CD4-positive, alpha-beta memory T cell (primary cell): ENCODE results near the gene RAB36. TPM values are rescaled to one million over a fixed set of nuclear protein-coding genes. Genes with fewer than 3 reads are reported as not detected.

Source experiments
- CTCF ChIA-PET: fragments of 350-600 bp; sonication (Branson Sonifier 250); formaldehyde crosslinking; loops from one replicate; lab custom pipeline; 2021; ENCODE audit warnings: inconsistent platforms; ENCODE audit not compliant: partially characterized antibody; lab: Charles Lee
- POLR2A ChIA-PET: fragments of 350-600 bp; sonication (Branson Sonifier 250); formaldehyde crosslinking; loops from one replicate; lab custom pipeline; 2021; ENCODE audit not compliant: partially characterized antibody; lab: Charles Lee
- DNase-seq, 5 donors: peaks; one replicate each; pipeline versions ENCODE4 v3.0.0 to v3.0.0-alpha.2; 2020 to 2022; ENCODE audit warnings: mixed read lengths in 1 of 5
- H3K27ac ChIP-seq: one replicate; pipeline ENCODE4 v1.7.0; 2013; ENCODE audit warnings: low read depth, low read length
- H3K27me3 ChIP-seq: 2 replicates; pipeline ENCODE4 v1.7.0; 2013; ENCODE audit warnings: mild to moderate bottlenecking, low read length, moderate library complexity; ENCODE audit not compliant: insufficient read depth
- H3K36me3 ChIP-seq: 2 replicates; pipeline ENCODE4 v1.7.0; 2013; ENCODE audit warnings: mild to moderate bottlenecking, low read length, moderate library complexity; ENCODE audit not compliant: insufficient read depth
- H3K4me1 ChIP-seq: 2 replicates; pipeline ENCODE4 v1.7.0; 2013; ENCODE audit warnings: mild to moderate bottlenecking, low read length, moderate library complexity; ENCODE audit not compliant: insufficient read depth
- H3K4me3 ChIP-seq, 2 donors: one replicate each; pipeline ENCODE4 v1.7.0; 2013; ENCODE audit warnings: low read length in 2 of 2, mild to moderate bottlenecking in 1 of 2
- H3K9me3 ChIP-seq, 2 donors: one replicate each; pipeline ENCODE4 v1.7.0; 2013; ENCODE audit warnings: low read length in 2 of 2, control low read depth in 1 of 2; ENCODE audit not compliant: control insufficient read depth in 1 of 2
- H3K27ac Mint-ChIP-seq, 7 donors: one replicate each; pipeline ENCODE4 v1.8.0; 2020 to 2021; ENCODE audit warnings: mixed read lengths in 7 of 7, mild to moderate bottlenecking in 6 of 7, inconsistent platforms in 3 of 7, moderate library complexity in 3 of 7
- H3K27me3 Mint-ChIP-seq, 2 donors: one replicate each; pipeline ENCODE4 v1.8.0; 2020 to 2021; ENCODE audit warnings: mixed read lengths in 2 of 2
- H3K36me3 Mint-ChIP-seq, 2 donors: one replicate each; pipeline ENCODE4 v1.8.0; 2020 to 2021; ENCODE audit warnings: mixed read lengths in 2 of 2, inconsistent platforms in 1 of 2, mild to moderate bottlenecking in 1 of 2
- H3K4me1 Mint-ChIP-seq, 4 donors: one replicate each; pipeline ENCODE4 v1.8.0; 2020 to 2021; ENCODE audit warnings: mixed read lengths in 4 of 4, mild to moderate bottlenecking in 1 of 4
- H3K4me3 Mint-ChIP-seq, 8 donors: one replicate each; pipeline ENCODE4 v1.8.0; 2020 to 2021; ENCODE audit warnings: mixed read lengths in 8 of 8, mild to moderate bottlenecking in 7 of 8, moderate library complexity in 6 of 8, inconsistent platforms in 3 of 8
- H3K9me3 Mint-ChIP-seq, 8 donors: one replicate each; pipeline ENCODE4 v1.8.0; 2020 to 2021; ENCODE audit warnings: mixed read lengths in 8 of 8, mild to moderate bottlenecking in 5 of 8, inconsistent platforms in 3 of 8, moderate library complexity in 1 of 8
- intact Hi-C: fragments of 100-400 bp; cut with micrococcal nuclease; formaldehyde crosslinking; loops from one replicate; pipeline ENCODE4 v1.15.1; 2023
- polyA plus RNA-seq, 2 donors: library from polyadenylated mRNA; unstranded; fragments of 300-500 nt; fragmentation: Illumina TruSeq; gene quantifications; one replicate each; pipeline ENCODE4 v1.2.3, GENCODE V29; 2021
- total RNA-seq, 2 experiments: library from RNA; stranded (reverse); gene quantifications; one replicate each; pipeline ENCODE4 v1.2.3, GENCODE V29; 2021

The RAB36 gene
- total and polyA plus RNA-seq, 4 experiments from 2014 or later: 0.33 to 1.1 (median 0.63) TPM

DNA sequence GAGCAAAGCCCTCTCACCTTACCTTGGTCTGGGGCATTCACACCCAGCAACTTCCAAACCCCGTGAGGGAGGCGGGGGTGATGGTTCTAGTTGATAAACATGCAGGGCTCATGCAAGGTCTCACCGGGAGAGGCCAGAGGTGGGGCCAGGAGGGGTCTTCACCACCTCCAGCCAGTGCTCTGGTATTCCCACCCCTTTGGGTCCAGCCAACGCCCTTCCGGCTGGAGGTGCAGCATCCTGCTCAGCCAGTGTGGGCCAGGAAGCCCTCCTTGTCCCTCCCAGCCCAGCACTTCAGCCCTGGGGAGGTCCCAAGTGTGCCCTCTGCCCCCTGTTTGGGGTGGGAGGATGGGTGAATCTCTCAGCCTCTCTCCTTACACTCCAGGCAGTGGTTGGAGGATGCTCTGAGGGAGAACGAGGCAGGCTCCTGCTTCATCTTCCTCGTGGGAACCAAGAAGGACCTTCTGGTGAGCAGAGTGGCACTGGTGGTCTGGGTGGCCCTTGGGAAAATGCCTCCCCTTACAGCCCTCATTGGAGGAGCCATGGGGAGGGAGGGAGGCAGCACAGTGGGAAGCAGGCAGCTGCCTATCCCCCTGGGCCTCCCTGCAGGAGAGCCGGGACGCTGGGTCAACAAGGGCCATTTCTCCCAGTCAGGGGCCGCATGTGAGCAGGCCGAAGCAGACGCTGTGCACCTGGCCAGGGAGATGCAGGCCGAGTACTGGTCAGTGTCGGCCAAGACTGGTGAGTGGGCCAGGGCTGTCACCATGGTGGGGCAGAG, 13.4 kb downstream of the RAB36 start:
- Histone ChIP-seq H3K36me3 (no peaks in the 10 kb centered on the region), H3K9me3 (no peaks in the 10 kb centered on the region), H3K4me1 (no peaks in the 10 kb centered on the region), H3K4me3 (no peak overlapping the region), H3K27me3 (no peaks in the 10 kb centered on the region), H3K27ac (no peak overlapping the region)
- Mint-ChIP-seq H3K36me3 (no peaks in the 10 kb centered on the region), H3K27me3 (no peaks in the 10 kb centered on the region), H3K9me3 (no peaks in the 10 kb centered on the region), H3K4me3 (no peak overlapping the region), H3K4me1 (peaks cover 0 to 5% (median 2%) of the 10 kb centered on the region in 4 donors), H3K27ac (no peak overlapping the region)
- CTCF ChIA-PET: interaction anchor here (0.6 kb wide), 1 partner anchor 9 kb away, joined by 4 read pairs; no protein-coding TSS in a partner anchor
- no peak for DNase-seq
- POLR2A ChIA-PET: no interaction called here
- intact Hi-C loops: no loop called here

DNA sequence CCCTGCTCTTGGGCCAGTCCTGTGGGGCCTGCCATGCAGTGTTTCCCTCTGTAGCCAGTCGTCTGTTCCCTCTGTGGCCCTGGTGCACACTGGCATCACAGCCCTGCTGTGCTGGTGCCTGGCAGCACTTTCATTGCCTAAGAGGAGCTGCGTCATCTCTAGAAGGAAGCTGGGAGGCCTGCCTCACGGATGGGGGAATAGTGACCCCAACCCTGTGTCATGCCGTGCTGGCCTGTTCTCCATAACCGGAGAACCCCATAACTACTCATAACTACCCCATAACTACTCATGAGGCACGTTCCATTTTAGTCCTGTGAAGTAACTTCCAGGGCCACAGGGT, 14.0 kb downstream of the RAB36 start:
- Mint-ChIP-seq H3K36me3 (no peaks in the 10 kb centered on the region), H3K4me3 (no peak overlapping the region), H3K27ac (no peak overlapping the region), H3K4me1 (peaks cover 0 to 5% (median under 1%) of the 10 kb centered on the region in 4 donors), H3K27me3 (no peaks in the 10 kb centered on the region), H3K9me3 (no peaks in the 10 kb centered on the region)
- CTCF ChIA-PET: no interaction called here
- POLR2A ChIA-PET: no interaction called here
- DNase-seq: no peak
- Histone ChIP-seq H3K9me3 (no peaks in the 10 kb centered on the region), H3K4me1 (no peaks in the 10 kb centered on the region), H3K36me3 (no peaks in the 10 kb centered on the region), H3K4me3 (no peak overlapping the region), H3K27me3 (no peaks in the 10 kb centered on the region), H3K27ac (no peak overlapping the region)
- intact Hi-C loops: no loop called here

DNA sequence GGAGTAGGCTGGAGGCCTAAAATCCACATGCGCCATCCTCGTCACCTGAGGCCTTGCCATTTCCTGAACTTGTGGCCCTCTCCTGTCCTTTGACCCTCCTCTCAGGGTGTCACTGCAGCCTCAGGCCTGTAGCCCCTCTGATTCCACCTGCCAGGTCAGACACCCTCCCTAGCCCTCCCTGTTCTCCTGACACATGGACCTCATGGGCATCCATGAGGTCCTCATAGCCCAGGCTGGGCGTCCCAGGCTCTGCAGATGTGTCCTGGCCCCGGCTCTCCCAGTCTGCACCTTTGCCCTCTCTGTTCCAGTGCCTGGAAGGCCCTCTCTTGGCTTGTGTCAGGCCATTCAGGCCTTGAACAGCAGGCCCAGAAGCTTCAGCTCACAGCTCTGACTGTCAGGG, 15.8 kb downstream of the RAB36 start:
- no peak for DNase-seq
- intact Hi-C loops: no loop called here
- H3K9me3 ChIP-seq: no peaks in the 10 kb centered on the region
- no peaks in the 10 kb centered on the region for H3K4me1 Mint-ChIP-seq
- H3K36me3 Mint-ChIP-seq: no peaks in the 10 kb centered on the region
- no peaks in the 10 kb centered on the region for H3K36me3 ChIP-seq
- H3K27me3 Mint-ChIP-seq: no peaks in the 10 kb centered on the region
- no peak overlapping the region for H3K27ac Mint-ChIP-seq
- POLR2A ChIA-PET: no interaction called here
- no peak overlapping the region for H3K4me3 ChIP-seq
- no peak overlapping the region for H3K27ac ChIP-seq
- no peaks in the 10 kb centered on the region for H3K4me1 ChIP-seq
- CTCF ChIA-PET: no interaction called here
- H3K9me3 Mint-ChIP-seq: peaks cover 0 to 4% (median 0%) of the 10 kb centered on the region in 8 donors
- no peaks in the 10 kb centered on the region for H3K27me3 ChIP-seq
- H3K4me3 Mint-ChIP-seq: no peak overlapping the region

DNA sequence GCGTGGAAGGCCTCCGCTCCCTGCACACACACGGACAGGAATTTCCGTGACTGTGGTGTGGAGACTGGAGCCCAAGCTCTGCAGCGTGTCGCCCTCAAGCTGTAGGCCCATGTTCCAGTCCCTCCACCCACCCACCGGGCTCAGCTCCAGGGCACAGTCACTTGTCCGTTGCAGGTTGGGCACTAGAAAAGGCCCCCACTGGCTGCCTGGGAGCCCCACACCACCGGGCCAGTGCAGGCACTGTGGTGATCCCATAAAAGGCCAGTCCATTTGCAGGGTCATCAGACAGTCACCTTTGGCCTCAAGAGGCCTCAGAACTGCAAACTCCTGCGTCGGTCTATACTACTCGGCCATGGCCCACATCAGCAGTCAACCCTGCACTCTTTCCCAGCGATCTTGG, 16.3 kb downstream of the RAB36 start:
- Mint-ChIP-seq H3K27me3 (no peaks in the 10 kb centered on the region), H3K27ac (no peak overlapping the region)

DNA sequence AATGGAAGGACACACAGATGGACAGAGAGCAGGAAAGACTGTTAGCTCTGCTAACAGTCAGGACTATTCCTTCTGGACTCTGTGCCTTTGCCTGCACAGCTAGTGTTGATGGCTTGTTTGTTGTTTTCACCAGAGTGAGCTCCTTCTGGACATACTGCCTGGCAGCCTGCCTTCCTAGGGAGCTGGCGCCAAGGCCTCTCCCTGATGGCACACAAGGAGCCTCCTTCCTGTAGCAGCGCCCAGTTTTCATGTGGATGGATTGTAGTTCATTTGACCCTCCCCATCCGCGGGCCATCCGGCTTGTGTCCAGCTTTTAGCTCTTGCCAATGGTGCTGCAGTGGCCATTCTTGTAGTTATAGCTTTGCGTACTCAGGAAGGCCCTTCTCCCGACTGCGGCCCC, 18.4 kb downstream of the RAB36 start:
- Histone ChIP-seq H3K27ac (no peak overlapping the region), H3K9me3 (no peaks in the 10 kb centered on the region), H3K36me3 (no peaks in the 10 kb centered on the region), H3K4me1 (no peaks in the 10 kb centered on the region), H3K27me3 (no peaks in the 10 kb centered on the region), H3K4me3 (no peak overlapping the region)
- DNase-seq: no peak
- ChIA-PET CTCF (interaction anchor here (0.6 to 1.2 kb wide), 4 partner anchors 13 to 127 kb away, joined by 3 to 5 read pairs (median 4); no protein-coding TSS in a partner anchor), POLR2A (no interaction called here)
- intact Hi-C loops: no loop called here
- H3K4me1 Mint-ChIP-seq: no peaks in the 10 kb centered on the region
- peaks cover 0 to 4% (median 0%) of the 10 kb centered on the region in 8 donors for H3K9me3 Mint-ChIP-seq
- no peaks in the 10 kb centered on the region for H3K36me3 Mint-ChIP-seq
- no peaks in the 10 kb centered on the region for H3K27me3 Mint-ChIP-seq
- H3K4me3 Mint-ChIP-seq: no peak overlapping the region
- no peak overlapping the region for H3K27ac Mint-ChIP-seq

More for the DNA sequence above, 16.3 kb downstream of the RAB36 start:
- H3K9me3 Mint-ChIP-seq: peaks cover 0 to 4% (median 0%) of the 10 kb centered on the region in 8 donors
- H3K4me1 Mint-ChIP-seq: no peaks in the 10 kb centered on the region
- Histone ChIP-seq H3K9me3 (no peaks in the 10 kb centered on the region), H3K27ac (no peak overlapping the region), H3K27me3 (no peaks in the 10 kb centered on the region), H3K4me1 (no peaks in the 10 kb centered on the region), H3K4me3 (no peak overlapping the region), H3K36me3 (no peaks in the 10 kb centered on the region)
- ChIA-PET CTCF (no interaction called here), POLR2A (no interaction called here)
- no peak overlapping the region for H3K4me3 Mint-ChIP-seq
- no peaks in the 10 kb centered on the region for H3K36me3 Mint-ChIP-seq
- intact Hi-C loops: no loop called here
- no peak for DNase-seq

DNA sequence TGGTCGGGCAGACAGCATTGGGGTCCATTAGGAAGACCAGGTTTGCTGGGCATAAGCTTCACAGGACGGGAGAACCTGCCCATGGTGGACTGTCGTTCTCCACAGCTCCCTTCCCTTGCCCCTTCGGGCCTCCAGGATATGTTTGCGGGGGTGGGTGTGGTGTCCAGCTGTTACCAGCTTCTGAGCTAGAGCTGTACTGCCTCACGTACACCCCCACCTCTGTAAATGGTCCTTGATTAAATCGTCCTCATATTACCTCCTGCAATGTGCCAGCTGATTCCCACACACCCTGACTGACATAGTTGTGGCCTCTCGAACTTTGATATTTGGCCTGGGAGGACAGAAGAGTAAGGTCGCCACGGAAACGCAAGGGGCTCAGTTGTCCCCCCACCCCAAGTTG, 18.8 kb downstream of the RAB36 start:
- Mint-ChIP-seq H3K4me1 (no peaks in the 10 kb centered on the region), H3K9me3 (peaks cover 0 to 4% (median 0%) of the 10 kb centered on the region in 8 donors), H3K27me3 (no peaks in the 10 kb centered on the region), H3K4me3 (no peak overlapping the region), H3K27ac (no peak overlapping the region), H3K36me3 (no peaks in the 10 kb centered on the region)
- Histone ChIP-seq H3K9me3 (no peaks in the 10 kb centered on the region), H3K4me3 (no peak overlapping the region), H3K27ac (no peak overlapping the region), H3K27me3 (no peaks in the 10 kb centered on the region), H3K36me3 (no peaks in the 10 kb centered on the region), H3K4me1 (no peaks in the 10 kb centered on the region)
- no peak for DNase-seq
- ChIA-PET POLR2A (no interaction called here), CTCF (interaction anchor here (1.1 to 1.2 kb wide), 3 partner anchors 13 to 126 kb away, joined by 3 to 5 read pairs (median 4); no protein-coding TSS in a partner anchor)
- intact Hi-C loops: no loop called here

DNA sequence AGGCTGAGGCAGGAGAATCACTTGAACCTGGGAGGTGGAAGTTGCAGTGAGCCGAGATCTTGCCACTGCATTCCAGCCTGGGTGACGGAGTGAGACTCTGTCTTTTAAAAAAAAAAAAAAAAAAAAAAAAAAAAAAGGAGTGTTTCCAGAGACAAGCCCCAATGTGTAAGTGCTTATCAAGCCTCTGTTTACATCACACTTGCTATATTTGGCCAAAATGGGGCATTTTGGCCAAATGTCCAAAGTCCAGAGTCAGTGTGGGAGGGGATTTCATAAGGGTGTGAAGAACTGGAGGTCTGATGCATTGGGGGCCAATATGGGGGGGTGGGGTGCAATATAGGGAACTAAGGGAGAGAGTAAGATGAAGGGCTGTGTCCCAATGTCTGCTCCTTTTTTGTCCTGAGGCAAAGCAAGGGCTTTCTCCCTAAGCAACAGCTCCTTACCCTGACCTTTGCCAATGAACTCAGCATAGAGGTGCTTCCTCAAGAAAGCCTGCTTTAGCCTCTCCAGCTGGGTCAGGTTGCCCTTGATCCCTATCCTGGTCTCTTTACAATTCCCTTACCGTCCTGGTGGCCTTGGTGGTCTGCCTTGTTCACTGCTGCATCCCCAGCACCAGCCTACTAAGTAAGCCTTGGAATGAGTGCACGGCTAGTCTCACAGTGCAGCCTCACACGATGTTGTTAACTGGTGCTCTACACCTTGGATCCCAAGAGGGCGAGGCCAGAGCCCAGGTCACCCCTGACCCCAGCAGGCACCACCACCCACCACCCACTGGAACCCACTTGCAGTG, 21.0 kb downstream of the RAB36 start:
- no peak overlapping the region for H3K4me3 Mint-ChIP-seq
- Histone ChIP-seq H3K27ac (no peak overlapping the region), H3K4me3 (no peak overlapping the region), H3K4me1 (no peaks in the 10 kb centered on the region), H3K36me3 (no peaks in the 10 kb centered on the region), H3K27me3 (no peaks in the 10 kb centered on the region), H3K9me3 (no peaks in the 10 kb centered on the region)
- H3K9me3 Mint-ChIP-seq: peaks cover 0 to 4% (median 0%) of the 10 kb centered on the region in 8 donors
- intact Hi-C loops: no loop called here
- CTCF ChIA-PET: interaction anchor here (1.5 kb wide), 1 partner anchor 124 kb away, joined by 4 read pairs; no protein-coding TSS in a partner anchor
- peak overlapping the region in 1 of 7 donors; percentile 17 for H3K27ac Mint-ChIP-seq
- no peak for DNase-seq
- H3K4me1 Mint-ChIP-seq: no peaks in the 10 kb centered on the region
- no peaks in the 10 kb centered on the region for H3K27me3 Mint-ChIP-seq
- POLR2A ChIA-PET: no interaction called here
- H3K36me3 Mint-ChIP-seq: no peaks in the 10 kb centered on the region
